Smooth muscle cell (in vitro differentiated cells): ENCODE measurements around the gene DAZAP1. TPM values are rescaled to one million over a fixed set of nuclear protein-coding genes. Genes with fewer than 3 reads are reported as not detected.
A peak's percentile ranks its signal among the peaks of the same experiment; 100 is the strongest.

Source experiments
- DNase-seq: peaks from one replicate; lab custom pipeline; 2025; ENCODE audit not compliant: unreplicated experiment; lab: John Stamatoyannopoulos, UW
- H2AFZ ChIP-seq: fragments of 200-600 bp; sonication (generic); 2 replicates; pipeline ENCODE4 v1.6.0; 2016; ENCODE audit warnings: antibody characterized with exemption, low read depth, mild to moderate bottlenecking
- H3F3A ChIP-seq: fragments of 200-600 bp; sonication (generic); 2 replicates; pipeline ENCODE4 v1.6.0; 2017; ENCODE audit warnings: antibody characterized with exemption, low read depth
- H3K27ac ChIP-seq: fragments of 200-600 bp; sonication (generic); 2 replicates; pipeline ENCODE4 v1.5.1; 2016; ENCODE audit warnings: low read depth, mild to moderate bottlenecking
- H3K27me3 ChIP-seq: fragments of 200-600 bp; sonication (generic); 2 replicates; pipeline ENCODE4 v1.6.1; 2016; ENCODE audit warnings: low read depth, mild to moderate bottlenecking
- H3K36me3 ChIP-seq: fragments of 200-600 bp; sonication (generic); 2 replicates; pipeline ENCODE4 v1.5.1; 2016; ENCODE audit warnings: low read depth
- H3K4me1 ChIP-seq: fragments of 200-600 bp; sonication (generic); 2 replicates; pipeline ENCODE4 v1.5.1; 2016; ENCODE audit warnings: low read depth
- H3K4me2 ChIP-seq: fragments of 200-600 bp; sonication (generic); 2 replicates; pipeline ENCODE4 v1.6.0; 2016; ENCODE audit warnings: mild to moderate bottlenecking
- H3K4me3 ChIP-seq: fragments of 200-600 bp; sonication (generic); 2 replicates; pipeline ENCODE4 v1.5.1; 2016; ENCODE audit warnings: mild to moderate bottlenecking
- H3K79me2 ChIP-seq: fragments of 200-600 bp; sonication (generic); 2 replicates; pipeline ENCODE4 v1.6.0; 2016; ENCODE audit warnings: low read depth, mild to moderate bottlenecking
- H3K9ac ChIP-seq: fragments of 200-600 bp; sonication (generic); 2 replicates; pipeline ENCODE4 v1.6.0; 2016; ENCODE audit warnings: low read depth
- H3K9me3 ChIP-seq: fragments of 200-600 bp; sonication (generic); replicated peaks from 2 replicates; pipeline ENCODE4 v1.5.1; 2016; ENCODE audit warnings: low read depth
- H4K20me1 ChIP-seq: fragments of 200-600 bp; sonication (generic); 2 replicates; pipeline ENCODE4 v1.6.0; 2016; ENCODE audit warnings: low read depth
- CTCF ChIP-seq: fragments of 200-600 bp; sonication (generic); IDR thresholded peaks from 2 replicates; pipeline ENCODE4 v1.5.1; 2017; ENCODE audit warnings: borderline replicate concordance, mild to moderate bottlenecking, antibody characterized with exemption; ENCODE audit not compliant: insufficient read depth, poor library complexity, severe bottlenecking
- WGBS: methylation state at CpG from one replicate; pipeline ENCODE4 v1.1.7; 2016; ENCODE audit warnings: low lambda C conversion rate; 5-methylcytosine and 5-hydroxymethylcytosine counted together
- polyA plus RNA-seq: library from polyadenylated mRNA; unstranded; fragments of >200 nt; fragmentation: Nextera tagmentation; extraction: Ambion mirVana; gene quantifications from 2 replicates; pipeline ENCODE4 v1.2.1, GENCODE V29; 2016
- total RNA-seq: library from RNA; depleted of rRNA; stranded (reverse); fragments of >200 nt; gene quantifications from 2 replicates; pipeline ENCODE4 v1.2.3, GENCODE V29; 2014

The DAZAP1 gene
- total and polyA plus RNA-seq, 2 experiments from 2014 or later: 35.5 to 41.7 TPM

GRCh38 chr19:1379961-1380489, 27.4 kb upstream of the DAZAP1 start:
- H3K36me3 ChIP-seq: no peaks in the 10 kb centered on the region
- no peak for TF ChIP-seq CTCF
- H3K9me3 ChIP-seq: no peaks in the 10 kb centered on the region
- no peaks in the 10 kb centered on the region for H3K27me3 ChIP-seq
- no peak overlapping the region for H3K9ac ChIP-seq
- no peak overlapping the region for H3K4me2 ChIP-seq
- H3K27ac ChIP-seq: no peak overlapping the region
- H4K20me1 ChIP-seq: peaks cover 5% of the 10 kb centered on the region
- 89% methylated on average over 12 of the region's 12 CpGs for WGBS
- H3K79me2 ChIP-seq: peaks cover 12% of the 10 kb centered on the region
- peaks cover 8% of the 10 kb centered on the region for H3F3A ChIP-seq
- DNase-seq: no peak
- no peak overlapping the region for H2AFZ ChIP-seq
- H3K4me3 ChIP-seq: no peak overlapping the region
- H3K4me1 ChIP-seq: peaks cover 15% of the 10 kb centered on the region

- WGBS: 97% methylated on average over 3 of the region's 3 CpGs
- H3K27ac ChIP-seq: no peak overlapping the region
Measured at GRCh38 chr19:1382250-1382649, 25.1 kb upstream of the DAZAP1 start.

GRCh38 chr19:1383017-1383311, 24.4 kb upstream of the DAZAP1 start:
- peaks cover 25% of the 10 kb centered on the region for H3K79me2 ChIP-seq
- no peak overlapping the region for H3K27ac ChIP-seq
- no peak overlapping the region for H3K4me2 ChIP-seq
- H3K9ac ChIP-seq: no peak overlapping the region
- H3K4me1 ChIP-seq: peaks cover 15% of the 10 kb centered on the region
- H3K36me3 ChIP-seq: no peaks in the 10 kb centered on the region
- peak; percentile 3 for TF ChIP-seq CTCF
- H3F3A ChIP-seq: peaks cover 8% of the 10 kb centered on the region
- peaks cover 5% of the 10 kb centered on the region for H4K20me1 ChIP-seq
- no peak for DNase-seq
- no peaks in the 10 kb centered on the region for H3K27me3 ChIP-seq
- no peak overlapping the region for H3K4me3 ChIP-seq
- H3K9me3 ChIP-seq: no peaks in the 10 kb centered on the region
- WGBS: 22% methylated on average over 9 of the region's 9 CpGs
- no peak overlapping the region for H2AFZ ChIP-seq

More at GRCh38 chr19:1382250-1382649, 25.1 kb upstream of the DAZAP1 start:
- Histone ChIP-seq H3K27me3 (no peaks in the 10 kb centered on the region), H3K79me2 (peaks cover 25% of the 10 kb centered on the region), H3K9me3 (no peaks in the 10 kb centered on the region), H2AFZ (no peak overlapping the region), H3K4me1 (peaks cover 15% of the 10 kb centered on the region), H3K9ac (no peak overlapping the region), H3K4me3 (no peak overlapping the region), H3K36me3 (no peaks in the 10 kb centered on the region), H4K20me1 (peaks cover 5% of the 10 kb centered on the region), H3K4me2 (no peak overlapping the region), H3F3A (peaks cover 8% of the 10 kb centered on the region)
- no peak for DNase-seq
- no peak for TF ChIP-seq CTCF
